MM.1S (cell line): ENCODE results near the gene POLR3G.

Experiments used
- DNase-seq: peaks from one replicate; pipeline ENCODE4 v3.0.0-alpha.2; 2015
- H2AFZ ChIP-seq: fragments of 300-600 bp; sonication (generic); 2 replicates; pipeline ENCODE4 v1.6.0; 2016; ENCODE audit warnings: antibody characterized with exemption, low read length
- H3F3A ChIP-seq: fragments of 300-600 bp; sonication (generic); 2 replicates; pipeline ENCODE4 v1.6.1; 2016; ENCODE audit warnings: mild to moderate bottlenecking, antibody characterized with exemption, low read length, moderate library complexity, mixed read lengths; ENCODE audit not compliant: insufficient read depth
- H3K27ac ChIP-seq: fragments of 300-600 bp; sonication (generic); 2 replicates; pipeline ENCODE4 v1.5.1; 2016; ENCODE audit warnings: mild to moderate bottlenecking, low read length
- H3K27me3 ChIP-seq: fragments of 300-600 bp; sonication (generic); replicated peaks from 2 replicates; pipeline ENCODE4 v1.6.0; 2016; ENCODE audit warnings: low read length; ENCODE audit not compliant: insufficient read depth
- H3K36me3 ChIP-seq: fragments of 300-600 bp; sonication (generic); replicated peaks from 2 replicates; pipeline ENCODE4 v1.6.1; 2016; ENCODE audit warnings: mild to moderate bottlenecking, low read length, mixed read lengths; ENCODE audit not compliant: insufficient read depth
- H3K4me1 ChIP-seq: fragments of 300-600 bp; sonication (generic); 2 replicates; pipeline ENCODE4 v1.6.1; 2016; ENCODE audit warnings: low read length, mixed read lengths
- H3K4me2 ChIP-seq: fragments of 300-600 bp; sonication (generic); 2 replicates; pipeline ENCODE4 v1.6.0; 2016; ENCODE audit warnings: low read depth, low read length
- H3K4me3 ChIP-seq: fragments of 300-600 bp; sonication (generic); 2 replicates; pipeline ENCODE4 v1.5.1; 2016; ENCODE audit warnings: low read length, mixed read lengths
- H3K79me2 ChIP-seq: fragments of 300-600 bp; sonication (generic); 2 replicates; pipeline ENCODE4 v1.6.1; 2016; ENCODE audit warnings: mixed run types, low read length, mixed read lengths
- H3K9ac ChIP-seq: fragments of 300-600 bp; sonication (generic); 2 replicates; pipeline ENCODE4 v1.6.1; 2016; ENCODE audit warnings: low read length, mixed read lengths
- H3K9me2 ChIP-seq: fragments of 300-600 bp; sonication (generic); replicated peaks from 2 replicates; pipeline ENCODE4 v1.6.1; 2016; ENCODE audit warnings: mild to moderate bottlenecking, low read length, mixed read lengths; ENCODE audit not compliant: insufficient read depth
- H3K9me3 ChIP-seq: fragments of 300-600 bp; sonication (generic); replicated peaks from 2 replicates; pipeline ENCODE4 v1.6.1; 2016; ENCODE audit warnings: mild to moderate bottlenecking, low read length, mixed read lengths; ENCODE audit not compliant: insufficient read depth
- H4K20me1 ChIP-seq: fragments of 300-600 bp; sonication (generic); 2 replicates; pipeline ENCODE4 v1.6.1; 2016; ENCODE audit warnings: mild to moderate bottlenecking, low read length, moderate library complexity, mixed read lengths; ENCODE audit not compliant: insufficient read depth
- CTCF ChIP-seq: fragments of 300-600 bp; sonication (generic); IDR thresholded peaks from 2 replicates; pipeline ENCODE4 v1.5.1; 2016; ENCODE audit warnings: antibody characterized with exemption, low read length, mixed read lengths
- EZH2 ChIP-seq: fragments of 300-600 bp; sonication (generic); optimal IDR thresholded peaks from 2 replicates; pipeline ENCODE3; 2017; ENCODE audit warnings: low read depth, mild to moderate bottlenecking, antibody characterized with exemption, low read length, mixed read lengths
- EZH2phosphoT487 ChIP-seq: fragments of 300-600 bp; sonication (generic); IDR thresholded peaks from 2 replicates; pipeline ENCODE4 v1.6.1; 2018; ENCODE audit warnings: antibody characterized with exemption, low read length

The POLR3G gene

GRCh38 chr5:90504743-90505142 is 30.1 kb downstream of the POLR3G start:
- Histone ChIP-seq H3F3A (no peaks in the 10 kb centered on the region), H3K9ac (no peak overlapping the region), H3K4me1 (no peaks in the 10 kb centered on the region), H3K9me2 (no peaks in the 10 kb centered on the region), H3K27ac (no peak overlapping the region), H3K79me2 (no peaks in the 10 kb centered on the region), H3K4me3 (no peak overlapping the region), H3K4me2 (no peak overlapping the region), H3K36me3 (no peaks in the 10 kb centered on the region), H4K20me1 (no peaks in the 10 kb centered on the region), H2AFZ (no peak overlapping the region), H3K9me3 (no peaks in the 10 kb centered on the region), H3K27me3 (no peaks in the 10 kb centered on the region)
- DNase-seq: no peak
- no peak for TF ChIP-seq CTCF
- TF ChIP-seq EZH2phosphoT487: no peak
- TF ChIP-seq EZH2: no peak

- Histone ChIP-seq H3K4me3 (no peak overlapping the region), H3K9ac (no peak overlapping the region), H3K4me1 (no peaks in the 10 kb centered on the region), H3K27ac (no peak overlapping the region), H3K79me2 (no peaks in the 10 kb centered on the region), H3K9me3 (no peaks in the 10 kb centered on the region), H3K4me2 (no peak overlapping the region), H3F3A (no peaks in the 10 kb centered on the region), H3K27me3 (no peaks in the 10 kb centered on the region), H3K9me2 (no peaks in the 10 kb centered on the region), H3K36me3 (no peaks in the 10 kb centered on the region), H2AFZ (no peak overlapping the region), H4K20me1 (no peaks in the 10 kb centered on the region)
- DNase-seq: no peak
- TF ChIP-seq EZH2: no peak
- no peak for TF ChIP-seq CTCF
- TF ChIP-seq EZH2phosphoT487: no peak
Observed at GRCh38 chr5:90506221-90506620, 31.6 kb downstream of the POLR3G start.

GRCh38 chr5:90510438-90510837 is 35.8 kb downstream of the POLR3G start:
- Histone ChIP-seq H3K36me3 (no peaks in the 10 kb centered on the region), H2AFZ (no peak overlapping the region)

More at GRCh38 chr5:90510438-90510837, 35.8 kb downstream of the POLR3G start:
- no peaks in the 10 kb centered on the region for H3F3A ChIP-seq
- H3K4me1 ChIP-seq: no peaks in the 10 kb centered on the region
- H3K27me3 ChIP-seq: no peaks in the 10 kb centered on the region
- no peak overlapping the region for H3K4me2 ChIP-seq
- no peaks in the 10 kb centered on the region for H3K9me3 ChIP-seq
- no peak overlapping the region for H3K27ac ChIP-seq
- no peaks in the 10 kb centered on the region for H4K20me1 ChIP-seq
- no peak for DNase-seq
- H3K79me2 ChIP-seq: no peaks in the 10 kb centered on the region
- H3K9me2 ChIP-seq: no peaks in the 10 kb centered on the region
- no peak overlapping the region for H3K9ac ChIP-seq
- no peak for TF ChIP-seq CTCF
- no peak for TF ChIP-seq EZH2phosphoT487
- no peak for TF ChIP-seq EZH2
- H3K4me3 ChIP-seq: no peak overlapping the region
